Lower leg skin (tissue), 4 donors: Measurements from ENCODE around the gene DLG2. TPM values are rescaled to one million over a fixed set of nuclear protein-coding genes. Genes with fewer than 3 reads are reported as not detected.

Source experiments
- DNase-seq, 2 donors: peaks; one replicate each; pipeline ENCODE4 v3.0.0-alpha.2; 2019; ENCODE audit warnings: low spot score in 2 of 2
- H3K4me3 ChIP-seq: fragments of 200-600 bp; sonication (generic); 2 replicates; pipeline ENCODE4 v1.5.1; 2017; ENCODE audit warnings: mild to moderate bottlenecking, low read depth; ENCODE audit not compliant: poor library complexity, severe bottlenecking
- POLR2A ChIP-seq, 2 donors: fragments of 450-650 bp; IDR thresholded peaks; one replicate each; pipeline ENCODE4 v1.6.1; 2016 to 2017; ENCODE audit warnings: antibody characterized with exemption in 2 of 2, mild to moderate bottlenecking in 1 of 2, moderate library complexity in 1 of 2
- WGBS, 2 donors: methylation state at CpG; one replicate each; pipeline ENCODE4 v1.1.5; 2018; 5-methylcytosine and 5-hydroxymethylcytosine counted together
- intact Hi-C: fragments of 100-400 bp; cut with DNase I; formaldehyde crosslinking; loops from one replicate; pipeline ENCODE4 v1.15.0; 2023; ENCODE audit warnings: low total_unique reads
- total RNA-seq, 4 donors: library from RNA; depleted of rRNA; stranded (reverse); fragments of >200 nt; gene quantifications; one replicate each; pipeline ENCODE4 v1.1.0, GENCODE V29; 2016
- TF ChIP-seq, protein P1 (sequence below), 3 donors: fragments of 450-650 bp; IDR thresholded peaks; one replicate each; pipeline ENCODE4 v1.5.1; 2016; ENCODE audit warnings: antibody characterized with exemption in 3 of 3, mild to moderate bottlenecking in 3 of 3, moderate library complexity in 2 of 3

Gene DLG2
- total RNA-seq, 4 donors from 2014 or later = 37.6 to 68.3 (median 46.0) TPM

DNA sequence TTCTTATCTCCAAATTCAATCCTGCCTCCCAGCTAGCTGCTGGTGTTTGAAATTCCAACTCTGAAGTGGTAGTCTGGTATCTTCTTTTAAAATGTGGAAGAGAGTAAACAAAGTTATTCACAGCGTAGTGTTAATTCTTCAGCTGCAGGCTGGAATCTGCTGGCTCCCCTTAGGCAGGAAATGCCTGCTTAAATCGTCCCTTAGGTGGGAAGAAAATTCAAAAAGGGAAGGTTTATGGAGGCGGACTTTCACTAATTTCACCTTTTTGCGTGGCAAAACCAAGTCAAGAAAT lies 1901.9 kb downstream of the DLG2 start:
- H3K4me3 ChIP-seq = no peak overlapping the region
- TF ChIP-seq, protein P1, sequence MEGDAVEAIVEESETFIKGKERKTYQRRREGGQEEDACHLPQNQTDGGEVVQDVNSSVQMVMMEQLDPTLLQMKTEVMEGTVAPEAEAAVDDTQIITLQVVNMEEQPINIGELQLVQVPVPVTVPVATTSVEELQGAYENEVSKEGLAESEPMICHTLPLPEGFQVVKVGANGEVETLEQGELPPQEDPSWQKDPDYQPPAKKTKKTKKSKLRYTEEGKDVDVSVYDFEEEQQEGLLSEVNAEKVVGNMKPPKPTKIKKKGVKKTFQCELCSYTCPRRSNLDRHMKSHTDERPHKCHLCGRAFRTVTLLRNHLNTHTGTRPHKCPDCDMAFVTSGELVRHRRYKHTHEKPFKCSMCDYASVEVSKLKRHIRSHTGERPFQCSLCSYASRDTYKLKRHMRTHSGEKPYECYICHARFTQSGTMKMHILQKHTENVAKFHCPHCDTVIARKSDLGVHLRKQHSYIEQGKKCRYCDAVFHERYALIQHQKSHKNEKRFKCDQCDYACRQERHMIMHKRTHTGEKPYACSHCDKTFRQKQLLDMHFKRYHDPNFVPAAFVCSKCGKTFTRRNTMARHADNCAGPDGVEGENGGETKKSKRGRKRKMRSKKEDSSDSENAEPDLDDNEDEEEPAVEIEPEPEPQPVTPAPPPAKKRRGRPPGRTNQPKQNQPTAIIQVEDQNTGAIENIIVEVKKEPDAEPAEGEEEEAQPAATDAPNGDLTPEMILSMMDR (IDR thresholded peaks at IDR 0.05) = no peak
- TF ChIP-seq POLR2A (IDR thresholded peaks at IDR 0.05) = no peak
- WGBS, 2 donors = 11 to 16% methylated on average over 4 of the region's 4 CpGs
- intact Hi-C loops = no loop called here
- no peak for DNase-seq

DNA sequence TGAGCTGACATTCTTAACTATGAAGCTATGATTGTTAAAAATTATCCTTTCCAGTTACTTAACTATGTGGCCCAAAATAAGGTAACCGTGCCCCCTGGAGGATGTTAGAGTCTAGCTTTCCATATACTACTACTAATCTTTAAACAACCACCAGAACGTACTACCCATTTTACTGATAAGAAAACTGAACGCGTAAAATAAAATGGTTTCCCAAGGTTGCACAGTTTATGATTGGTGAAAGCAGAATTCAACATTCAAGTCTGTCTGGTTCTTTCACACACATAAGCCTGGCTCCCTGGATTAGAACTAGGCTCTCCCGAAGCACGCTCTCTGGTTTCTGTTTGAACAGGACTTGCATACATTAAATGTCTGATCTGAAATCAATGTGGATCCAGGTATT lies 1903.1 kb downstream of the DLG2 start:
- DNase-seq = peak in 1 of 2 donors; percentile 25
- intact Hi-C loops = no loop called here
- 6 to 11% methylated on average over 6 of the region's 6 CpGs for WGBS, 2 donors
- TF ChIP-seq POLR2A (IDR thresholded peaks at IDR 0.05) = no peak
- TF ChIP-seq, protein P1 (IDR thresholded peaks at IDR 0.05) = no peak
- H3K4me3 ChIP-seq = no peak overlapping the region

DNA sequence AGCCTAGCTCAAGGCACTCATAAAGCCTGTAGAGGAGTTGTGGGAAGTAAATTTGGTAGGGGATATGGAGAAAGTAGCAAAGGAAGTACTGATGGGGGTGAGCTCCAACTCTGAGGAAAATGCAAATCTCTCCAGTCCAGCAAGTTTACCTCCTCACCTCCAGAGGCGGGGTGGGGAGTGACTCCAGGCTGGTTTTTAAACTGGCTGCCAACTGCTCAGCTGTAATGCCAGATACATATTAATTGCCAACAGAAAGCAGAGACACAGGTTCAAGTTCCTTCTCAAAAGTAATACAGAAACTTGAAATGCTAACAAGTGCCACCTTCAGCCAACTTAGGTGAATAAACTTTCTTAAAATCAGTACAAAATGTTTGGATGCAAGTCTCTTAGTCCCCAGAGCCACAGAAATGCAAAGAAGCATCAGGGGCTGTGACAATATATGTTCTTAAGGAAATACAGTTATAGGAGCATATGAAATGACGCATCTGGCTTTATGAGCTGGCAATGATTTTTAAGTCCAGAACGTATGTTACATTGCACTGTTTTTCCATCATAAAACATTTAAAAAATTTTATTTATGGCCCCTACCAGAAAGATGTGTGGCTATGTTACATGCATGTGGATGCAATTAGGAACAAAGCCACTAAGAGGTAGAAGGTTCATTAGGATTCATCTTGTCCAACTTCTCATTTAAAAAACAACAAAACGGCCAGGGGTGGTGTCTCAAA lies 1904.6 kb downstream of the DLG2 start:
- intact Hi-C loops = no loop called here
- DNase-seq = peak in 1 of 2 donors; percentile 22
- 51 to 58% methylated on average over 4 of the region's 4 CpGs for WGBS, 2 donors

DNA sequence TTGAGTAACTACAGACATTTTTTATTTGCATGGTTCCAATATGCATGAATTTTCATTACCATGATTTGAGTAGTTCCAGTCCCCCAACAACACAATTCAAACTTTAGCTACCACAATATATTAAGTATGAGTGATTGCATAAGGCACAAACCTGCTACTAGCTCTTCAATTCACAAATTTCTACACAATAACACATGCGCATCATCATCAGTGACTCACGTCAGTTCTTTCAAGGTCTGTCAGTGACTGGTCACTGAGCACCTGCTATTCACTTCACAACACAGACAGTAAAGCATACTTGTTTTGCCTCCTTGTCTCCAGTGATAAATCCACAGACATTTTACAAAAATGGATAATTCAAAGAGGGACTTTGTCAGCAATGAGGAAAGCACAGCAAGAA lies 1905.9 kb downstream of the DLG2 start:
- 68 to 80% methylated on average over 2 of the region's 2 CpGs for WGBS, 2 donors
- intact Hi-C loops = no loop called here
- DNase-seq = no peak
- H3K4me3 ChIP-seq = no peak overlapping the region
- TF ChIP-seq POLR2A (IDR thresholded peaks at IDR 0.05) = no peak
- TF ChIP-seq, protein P1 (IDR thresholded peaks at IDR 0.05) = no peak

More for the DNA sequence above, 1904.6 kb downstream of the DLG2 start:
- no peak overlapping the region for H3K4me3 ChIP-seq
- no peak for TF ChIP-seq POLR2A (IDR thresholded peaks at IDR 0.05)
- TF ChIP-seq, protein P1 (IDR thresholded peaks at IDR 0.05) = no peak

DNA sequence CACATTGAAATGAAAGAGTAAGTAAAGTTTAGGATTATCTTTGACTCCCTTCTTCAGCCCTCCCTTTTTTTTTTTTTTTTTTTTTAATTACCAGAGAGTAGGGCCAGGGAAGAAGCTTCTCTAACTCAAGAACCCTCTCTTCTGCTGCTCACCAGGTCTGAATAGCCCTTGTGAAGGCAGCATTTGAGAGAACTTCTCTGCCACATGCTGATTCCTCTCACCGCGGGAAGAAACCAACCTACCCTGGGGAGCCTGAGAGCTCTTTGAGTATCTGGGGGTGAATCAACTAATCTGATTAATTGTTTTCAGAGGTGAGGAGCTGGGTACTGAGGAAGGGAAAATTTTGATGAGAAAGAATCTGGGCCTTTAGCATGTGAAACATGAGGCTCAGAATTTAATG lies 1906.5 kb downstream of the DLG2 start:
- no peak for TF ChIP-seq POLR2A (IDR thresholded peaks at IDR 0.05)
- TF ChIP-seq, protein P1 (IDR thresholded peaks at IDR 0.05) = no peak
- DNase-seq = no peak
- intact Hi-C loops = no loop called here
- WGBS, 2 donors = 81 to 87% methylated on average over 2 of the region's 2 CpGs
- no peak overlapping the region for H3K4me3 ChIP-seq

DNA sequence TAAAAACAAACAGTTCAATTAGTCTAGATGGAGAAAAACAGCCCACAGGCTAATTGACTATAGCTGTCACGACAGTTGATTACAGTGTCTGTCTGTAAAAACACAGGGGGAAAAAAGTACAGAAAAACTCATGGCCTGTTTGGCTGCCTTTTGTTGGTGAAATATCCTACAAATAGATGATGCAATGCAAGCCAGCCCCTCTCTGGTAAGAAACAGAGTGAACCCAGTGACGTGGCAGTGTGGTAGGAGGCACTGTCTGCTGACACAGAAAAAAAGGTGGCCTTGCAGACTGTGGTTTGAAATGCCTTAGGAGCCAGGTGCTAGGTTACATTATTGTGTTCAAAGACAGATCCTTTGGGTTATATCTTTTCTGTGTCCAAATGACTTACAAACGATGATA lies 1909.6 kb downstream of the DLG2 start:
- no peak overlapping the region for H3K4me3 ChIP-seq
- 77 to 90% methylated on average over 3 of the region's 3 CpGs for WGBS, 2 donors
- intact Hi-C loops = loop anchor here (10.0 kb wide), 1 partner anchor 423 kb away; no protein-coding TSS in a partner anchor
- TF ChIP-seq, protein P1 (IDR thresholded peaks at IDR 0.05) = no peak
- TF ChIP-seq POLR2A (IDR thresholded peaks at IDR 0.05) = no peak
- DNase-seq = no peak
